22Rv1 (cell line): ENCODE measurements around the gene DPEP3.

ENCODE experiments used
- H3K27ac ChIP-seq: fragments of 450-650 bp; 2 replicates; pipeline ENCODE4 v1.5.1; 2017
- ZFX ChIP-seq: fragments of 450-650 bp; IDR thresholded peaks from 2 replicates; pipeline ENCODE4 v1.6.1; 2017; ENCODE audit warnings: antibody characterized with exemption, borderline replicate concordance
- TF ChIP-seq, protein P1 (sequence below): fragments of 450-650 bp; IDR thresholded peaks from 2 replicates; pipeline ENCODE4 v1.5.1; 2017; ENCODE audit warnings: mild to moderate bottlenecking

The DPEP3 gene

DNA sequence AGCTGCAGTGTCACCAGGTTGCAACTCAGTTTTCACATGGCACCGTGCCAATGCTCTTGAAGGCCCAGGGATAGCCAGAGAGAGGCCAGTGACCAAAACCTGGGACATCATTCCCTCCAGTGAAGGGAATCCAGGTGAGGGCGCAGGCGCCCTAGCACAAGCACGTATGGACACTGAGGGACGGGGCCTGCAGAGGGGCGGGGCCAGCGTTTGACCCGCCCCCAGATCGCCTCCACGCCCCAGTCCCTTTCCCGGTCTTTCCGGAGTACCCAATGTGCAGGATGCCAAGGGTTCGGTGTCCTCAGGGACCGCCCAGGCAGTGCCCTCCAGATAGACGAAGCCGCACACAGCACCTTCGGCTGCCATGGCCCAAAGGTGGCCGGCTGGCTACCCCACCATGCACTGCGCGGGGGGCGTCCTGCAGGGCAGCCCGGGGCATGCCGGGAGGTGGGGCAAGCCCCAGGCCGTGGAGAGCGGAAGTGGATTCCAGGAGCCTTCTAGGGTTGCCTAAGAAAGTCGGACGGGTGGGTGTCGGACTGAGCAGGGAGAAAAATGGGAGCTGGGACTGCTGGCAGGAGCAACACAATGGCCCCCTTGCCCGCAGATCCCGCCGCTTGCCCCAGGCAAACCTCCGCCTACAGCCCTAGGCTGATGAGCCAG lies 16.5 kb downstream of the DPEP3 start:
- H3K27ac ChIP-seq = no peak overlapping the region
- no peak for TF ChIP-seq ZFX
- TF ChIP-seq, protein P1, sequence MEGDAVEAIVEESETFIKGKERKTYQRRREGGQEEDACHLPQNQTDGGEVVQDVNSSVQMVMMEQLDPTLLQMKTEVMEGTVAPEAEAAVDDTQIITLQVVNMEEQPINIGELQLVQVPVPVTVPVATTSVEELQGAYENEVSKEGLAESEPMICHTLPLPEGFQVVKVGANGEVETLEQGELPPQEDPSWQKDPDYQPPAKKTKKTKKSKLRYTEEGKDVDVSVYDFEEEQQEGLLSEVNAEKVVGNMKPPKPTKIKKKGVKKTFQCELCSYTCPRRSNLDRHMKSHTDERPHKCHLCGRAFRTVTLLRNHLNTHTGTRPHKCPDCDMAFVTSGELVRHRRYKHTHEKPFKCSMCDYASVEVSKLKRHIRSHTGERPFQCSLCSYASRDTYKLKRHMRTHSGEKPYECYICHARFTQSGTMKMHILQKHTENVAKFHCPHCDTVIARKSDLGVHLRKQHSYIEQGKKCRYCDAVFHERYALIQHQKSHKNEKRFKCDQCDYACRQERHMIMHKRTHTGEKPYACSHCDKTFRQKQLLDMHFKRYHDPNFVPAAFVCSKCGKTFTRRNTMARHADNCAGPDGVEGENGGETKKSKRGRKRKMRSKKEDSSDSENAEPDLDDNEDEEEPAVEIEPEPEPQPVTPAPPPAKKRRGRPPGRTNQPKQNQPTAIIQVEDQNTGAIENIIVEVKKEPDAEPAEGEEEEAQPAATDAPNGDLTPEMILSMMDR = no peak

DNA sequence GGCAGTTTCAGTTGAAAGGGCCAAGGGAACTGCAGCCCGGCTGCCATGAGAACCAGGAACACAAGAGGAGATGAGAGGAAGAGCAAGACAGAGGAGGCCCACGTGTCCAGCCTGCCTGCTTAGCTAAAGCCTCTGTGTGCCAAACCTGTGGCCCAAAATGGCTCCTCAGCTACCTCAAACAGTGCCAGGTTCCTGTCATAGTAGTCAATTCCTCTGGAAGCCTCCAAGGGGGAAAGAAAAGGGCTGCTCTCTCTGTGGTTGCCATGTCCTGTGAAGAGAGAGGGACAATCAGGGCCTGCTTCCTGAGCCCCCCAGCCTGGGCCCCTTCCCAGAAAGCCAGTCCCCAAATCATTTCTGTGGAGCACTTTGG lies 17.0 kb downstream of the DPEP3 start:
- TF ChIP-seq, protein P1 = no peak
- no peak for TF ChIP-seq ZFX
- no peak overlapping the region for H3K27ac ChIP-seq

DNA sequence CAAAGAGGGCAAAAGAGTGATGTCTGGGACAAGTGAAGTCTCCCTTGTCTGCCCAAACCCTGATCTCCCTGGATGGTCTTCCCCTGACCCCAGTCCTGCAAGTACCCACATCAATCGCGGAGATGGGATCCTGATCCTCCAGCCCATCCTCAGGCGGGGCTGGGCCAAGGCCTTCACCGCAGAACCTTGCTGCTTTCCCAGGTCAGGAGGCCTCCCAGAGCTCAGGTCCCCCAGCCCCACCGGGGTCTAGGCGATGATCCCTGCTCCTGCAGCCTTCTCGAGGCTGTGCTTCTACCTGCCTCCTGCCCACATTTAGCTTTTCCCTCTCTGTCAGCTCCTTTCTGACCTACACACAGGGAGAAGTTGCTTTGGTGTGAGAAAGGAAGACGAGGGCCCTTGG lies 18.2 kb downstream of the DPEP3 start:
- TF ChIP-seq, protein P1 = no peak
- TF ChIP-seq ZFX = no peak
- H3K27ac ChIP-seq = no peak overlapping the region

DNA sequence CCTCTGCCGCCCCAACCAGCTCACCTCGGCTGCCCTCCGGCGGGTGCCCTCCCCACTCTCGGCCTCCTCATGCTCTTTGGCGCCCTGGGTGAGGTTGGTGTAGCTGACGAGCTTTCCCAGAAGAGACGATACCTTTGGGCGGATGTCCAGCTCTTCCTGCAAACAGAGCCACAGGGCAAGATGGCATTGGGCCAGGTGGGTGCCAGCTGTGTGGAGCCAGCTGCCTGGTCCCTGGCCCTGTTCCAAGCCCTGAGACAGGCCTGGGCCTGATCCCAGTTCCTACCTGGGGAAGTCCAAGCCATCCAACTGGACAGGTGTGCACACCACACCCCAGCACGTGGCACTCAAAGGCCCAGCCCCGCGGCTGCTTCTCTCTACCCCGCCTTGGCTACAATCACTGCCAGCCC lies 18.7 kb downstream of the DPEP3 start:
- H3K27ac ChIP-seq = no peak overlapping the region
- TF ChIP-seq, protein P1 = no peak
- no peak for TF ChIP-seq ZFX

DNA sequence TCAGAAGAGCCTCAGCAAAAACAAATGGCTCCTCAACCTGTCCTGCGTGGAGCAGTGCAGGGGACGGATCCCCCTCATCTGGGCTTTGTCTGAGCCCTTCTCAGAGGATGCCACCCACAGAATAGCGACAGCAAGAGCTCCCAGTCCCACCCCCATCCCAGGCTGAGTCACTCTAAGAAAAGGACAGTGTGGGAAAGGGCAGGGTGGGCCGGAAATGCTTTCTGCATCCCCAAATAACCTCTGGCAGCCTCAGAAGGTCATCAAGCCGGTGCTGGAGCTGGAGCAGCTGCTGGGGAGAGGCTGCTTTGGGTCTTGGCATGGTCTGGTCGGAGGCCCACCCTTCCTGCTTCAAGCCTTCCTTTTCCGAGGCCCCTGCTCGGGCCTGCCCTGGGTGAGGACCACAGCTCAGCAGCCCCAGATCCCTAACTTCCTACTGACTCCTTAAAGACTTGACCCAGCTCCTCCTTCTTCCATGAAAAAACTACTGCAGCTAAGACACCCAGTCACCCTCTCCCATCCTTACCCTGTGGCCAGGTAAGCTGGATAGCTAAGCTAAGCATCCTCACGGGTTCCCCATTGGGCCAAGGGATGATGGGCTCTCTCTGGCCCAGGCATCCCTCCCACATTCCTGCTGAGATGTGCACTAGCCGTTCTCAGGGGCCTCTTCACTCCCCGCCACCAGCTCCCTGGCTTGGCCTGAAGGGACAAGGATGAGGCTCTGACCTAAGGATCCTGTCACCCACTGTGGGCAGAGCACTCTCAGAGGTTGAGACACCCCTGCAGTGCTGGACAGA lies 20.6 kb downstream of the DPEP3 start:
- H3K27ac ChIP-seq = no peak overlapping the region

DNA sequence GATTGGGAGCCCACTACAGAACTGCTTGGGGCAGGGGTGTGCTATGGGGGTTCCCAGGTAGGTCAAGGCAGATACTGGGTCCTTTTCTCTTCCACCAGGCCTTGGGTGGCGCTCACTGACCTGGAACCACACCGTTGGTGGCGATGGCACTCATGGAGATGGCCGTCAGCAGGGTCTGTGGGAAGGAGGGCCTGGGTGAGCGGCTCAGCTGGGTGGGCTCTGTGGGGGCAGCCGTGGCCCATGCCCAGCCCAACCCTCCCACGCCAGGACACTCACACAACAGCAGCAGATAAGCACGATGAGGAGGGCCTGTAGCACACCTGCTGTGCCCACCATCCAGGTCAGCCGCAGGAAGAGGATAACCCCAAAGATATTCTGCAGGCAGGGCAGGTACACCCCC lies 22.7 kb downstream of the DPEP3 start:
- TF ChIP-seq, protein P1 = no peak
- H3K27ac ChIP-seq = no peak overlapping the region

More for the DNA sequence above, 20.6 kb downstream of the DPEP3 start:
- TF ChIP-seq ZFX = no peak
- TF ChIP-seq, protein P1 = no peak

DNA sequence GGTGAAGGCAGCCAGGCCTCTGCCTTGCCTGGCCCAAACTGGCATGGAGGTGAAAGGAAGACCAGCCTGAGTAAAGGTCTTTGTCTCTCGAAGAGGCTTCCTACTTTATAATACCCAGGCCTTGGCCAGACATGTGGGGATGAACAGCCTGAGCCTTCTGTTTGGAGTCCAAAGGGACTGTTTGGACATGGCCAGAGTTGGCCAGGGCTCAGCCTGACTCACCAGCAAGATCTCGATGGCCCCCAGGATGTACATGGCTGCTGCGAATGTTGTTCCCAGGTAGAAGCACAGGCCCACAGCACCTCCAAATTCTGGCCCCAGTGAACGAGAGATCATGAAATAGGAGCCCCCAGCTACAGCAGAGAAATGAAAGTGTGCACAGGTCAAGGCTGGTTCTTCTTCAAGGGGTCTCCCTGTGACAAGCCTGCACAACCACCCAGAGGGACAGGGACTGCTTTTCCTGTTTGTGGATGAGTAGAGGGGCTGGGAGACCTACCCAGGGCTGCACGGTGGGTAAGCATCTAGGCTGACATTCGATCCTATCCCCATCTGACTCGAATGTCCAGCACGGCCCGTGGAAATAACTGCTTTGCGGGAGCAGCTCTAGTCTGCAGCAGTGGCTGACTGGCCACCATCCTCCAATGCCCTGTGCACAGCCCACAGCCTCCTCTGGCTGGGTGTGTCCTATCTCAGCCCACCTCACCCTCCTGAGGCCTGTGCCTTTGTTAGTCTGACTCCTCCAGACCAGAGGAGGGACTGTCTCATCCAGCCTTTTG lies 25.7 kb downstream of the DPEP3 start:
- no peak for TF ChIP-seq ZFX
- TF ChIP-seq, protein P1 = no peak
- H3K27ac ChIP-seq = no peak overlapping the region
